NCI-H2196 treated with DMSO at 0.1 percent for 48 hours (cell line): ENCODE data around the gene RAB20.
"Not testable (repeated sequence)": the region's sequence is repeated elsewhere in the genome, so short reads cannot be mapped to it uniquely, and the experiment has no call there.

Experiments used
- DNase-seq: peaks from one replicate; lab custom pipeline; 2025; ENCODE audit not compliant: unreplicated experiment; lab: John Stamatoyannopoulos, UW

RAB20 gene

DNA sequence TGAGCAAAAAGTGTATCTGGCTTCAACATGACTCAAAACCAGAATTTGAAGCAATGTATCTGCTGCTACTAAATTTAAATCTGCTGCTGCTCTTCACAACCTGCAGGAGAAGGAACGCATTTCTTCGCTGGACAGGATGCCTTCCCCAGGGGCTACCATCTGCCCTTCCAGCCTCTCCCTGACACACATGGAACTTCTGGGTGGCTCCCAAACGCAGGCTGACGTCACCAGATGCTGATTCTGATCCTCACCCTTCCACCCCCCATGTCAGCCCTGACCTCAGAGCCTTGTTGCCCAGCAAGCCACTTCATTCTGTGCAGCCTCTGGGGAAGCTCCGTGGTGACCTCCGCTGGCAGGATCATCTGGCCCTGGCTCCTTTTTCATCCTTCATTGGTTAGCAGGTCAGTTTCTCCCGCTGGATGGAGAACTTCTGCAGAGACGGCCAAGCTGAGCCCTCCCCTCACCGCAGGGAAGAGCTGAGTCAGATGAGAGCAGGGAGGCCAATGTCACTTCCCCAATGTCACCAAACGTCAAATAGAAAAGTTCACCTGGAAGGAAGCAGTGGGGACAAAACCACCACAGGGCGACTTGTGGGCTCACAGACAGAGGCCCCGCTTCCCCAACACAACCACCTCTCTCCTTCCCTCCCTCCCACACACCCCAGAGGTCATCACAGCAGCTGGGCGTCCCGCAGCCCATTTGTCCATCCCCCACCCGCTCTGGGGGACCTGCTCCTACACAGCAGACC is 14.0 kb upstream of the RAB20 start:
- peak; percentile 41 for DNase-seq

DNA sequence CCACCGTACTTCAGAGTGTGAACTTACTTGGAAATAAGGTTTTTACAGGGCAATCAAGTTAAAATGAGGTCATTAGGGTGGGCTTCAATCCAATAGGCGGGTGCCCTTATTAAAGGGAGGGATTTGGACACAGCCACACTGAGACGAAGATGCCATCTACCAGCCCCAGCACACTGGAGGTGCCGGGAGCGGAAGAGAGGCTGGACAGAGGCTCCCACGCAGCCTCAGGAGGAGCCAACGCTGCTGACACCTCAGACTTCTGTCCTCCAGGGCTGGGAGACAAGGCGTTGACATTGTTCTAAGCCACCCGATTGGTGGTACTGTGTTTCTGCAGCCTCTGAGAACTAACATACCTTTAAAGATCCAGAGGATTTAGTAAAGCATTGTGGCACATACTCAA is 12.6 kb upstream of the RAB20 start:
- DNase-seq: no peak

DNA sequence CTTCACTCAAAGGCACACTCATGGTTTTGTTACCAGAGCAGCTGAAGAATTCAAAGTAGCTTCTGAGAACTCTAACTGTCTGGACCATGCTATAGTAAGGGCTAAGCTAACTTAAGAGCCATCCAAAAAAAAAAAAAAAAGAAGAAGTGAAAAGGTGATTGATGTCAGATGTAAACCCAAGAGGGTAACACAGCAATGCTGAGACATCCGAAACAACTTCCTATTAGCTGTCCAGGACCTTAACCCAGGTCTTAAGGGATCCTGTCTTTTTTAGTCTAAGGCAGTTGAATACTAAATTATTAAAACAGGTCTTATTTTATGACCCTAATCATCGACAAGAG is 11.2 kb upstream of the RAB20 start:
- DNase-seq: no peak

DNA sequence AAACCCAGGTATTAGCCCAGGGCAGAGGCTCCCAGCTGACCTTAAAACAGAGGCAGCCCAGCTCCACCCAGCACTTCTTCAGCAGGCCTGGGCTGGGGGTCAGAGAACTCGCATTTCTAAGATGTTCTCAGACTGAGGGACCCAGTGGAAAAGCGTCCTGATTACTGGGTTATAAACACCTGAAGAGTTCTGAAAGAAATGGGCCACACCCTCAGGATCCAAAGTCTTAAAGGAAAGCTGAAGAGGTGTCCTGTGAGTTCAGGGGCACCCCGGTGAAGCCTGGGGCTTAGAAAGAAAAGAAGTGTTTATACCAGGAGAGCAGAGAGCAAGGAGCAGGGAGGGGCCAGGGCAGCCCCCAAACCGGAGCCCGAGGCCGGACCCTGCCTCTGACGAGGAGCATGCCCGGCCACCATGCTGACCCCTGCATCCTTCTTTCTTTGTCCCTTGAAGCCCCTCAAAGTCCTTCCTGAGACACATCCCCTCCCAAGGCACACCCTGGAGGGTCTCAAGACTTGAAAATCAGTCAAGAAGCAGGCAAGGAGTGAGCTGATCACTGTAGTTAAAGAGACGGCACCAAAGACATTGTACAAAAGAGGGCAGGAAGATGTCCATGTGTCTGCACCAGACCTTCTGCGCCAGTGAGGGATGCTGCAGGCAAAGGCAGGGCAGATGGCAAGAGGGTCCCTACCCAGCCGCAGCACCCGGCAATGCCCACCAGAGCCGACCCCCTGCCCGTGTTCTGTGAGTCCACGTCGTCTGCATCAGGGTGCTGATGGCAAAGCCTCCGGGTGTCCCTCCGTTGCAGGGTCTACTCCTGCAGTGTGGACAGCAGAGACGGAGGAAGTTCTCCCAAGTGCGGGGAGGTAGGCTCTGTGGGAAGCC is 10.6 kb upstream of the RAB20 start:
- no peak for DNase-seq

DNA sequence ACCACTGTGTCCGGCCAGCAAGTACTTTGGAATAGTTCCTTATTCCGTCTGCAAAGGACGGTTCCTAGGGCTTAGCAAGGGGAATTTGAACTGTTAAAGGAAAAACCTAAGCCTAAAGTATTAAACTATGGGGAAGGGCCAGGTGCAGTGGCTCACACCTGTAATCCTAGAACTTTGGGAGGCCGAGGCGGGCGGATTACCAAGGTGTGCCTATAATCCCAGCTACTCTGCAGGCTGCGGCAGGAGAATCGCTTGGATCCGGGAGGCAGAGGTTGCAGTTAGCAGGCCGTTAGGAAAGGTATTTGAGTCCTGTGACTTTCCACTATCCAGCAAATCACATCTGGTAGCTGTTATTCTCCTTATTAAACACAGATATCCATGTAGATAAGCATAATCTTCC is 9.4 kb upstream of the RAB20 start:
- DNase-seq: no peak

DNA sequence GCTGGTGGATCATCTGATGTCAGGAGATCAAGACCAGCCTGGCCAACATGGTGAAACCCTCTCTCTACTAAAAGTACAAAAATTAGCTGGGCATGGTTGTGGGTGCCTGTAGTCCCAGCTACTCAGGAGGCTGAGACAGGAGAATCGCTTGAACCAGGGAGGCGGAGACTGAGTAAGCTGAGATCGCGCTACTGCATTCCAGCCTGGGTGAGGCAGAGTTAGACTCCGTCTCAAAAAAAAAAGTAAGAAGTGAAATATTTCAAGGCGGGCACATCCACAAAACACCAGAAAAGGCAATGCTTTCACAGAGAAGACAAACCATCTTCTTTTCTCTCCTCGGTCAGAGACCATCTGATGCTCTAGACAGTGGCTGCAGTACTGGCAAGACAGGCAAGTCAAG is 8.4 kb upstream of the RAB20 start:
- not testable (repeated sequence) for DNase-seq

DNA sequence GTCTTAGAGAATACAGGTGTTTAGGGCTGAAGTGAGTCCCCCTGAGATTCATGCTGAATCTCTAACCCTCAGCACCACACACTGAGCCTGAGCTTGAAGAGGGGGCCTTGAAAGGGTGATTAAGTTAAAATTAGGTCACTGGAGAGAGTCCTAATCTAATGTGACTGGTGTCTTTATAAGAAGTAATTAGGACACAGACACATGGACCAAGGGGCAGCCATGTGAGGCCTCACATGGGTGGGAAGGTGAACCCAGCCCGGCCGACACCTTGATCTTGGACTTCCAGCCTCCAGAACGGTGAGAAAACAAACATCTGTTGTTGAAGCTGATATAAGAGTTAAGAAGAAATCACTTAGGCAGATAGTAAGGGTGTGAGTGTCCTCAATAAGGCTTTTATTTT is 7.1 kb upstream of the RAB20 start:
- DNase-seq: no peak

DNA sequence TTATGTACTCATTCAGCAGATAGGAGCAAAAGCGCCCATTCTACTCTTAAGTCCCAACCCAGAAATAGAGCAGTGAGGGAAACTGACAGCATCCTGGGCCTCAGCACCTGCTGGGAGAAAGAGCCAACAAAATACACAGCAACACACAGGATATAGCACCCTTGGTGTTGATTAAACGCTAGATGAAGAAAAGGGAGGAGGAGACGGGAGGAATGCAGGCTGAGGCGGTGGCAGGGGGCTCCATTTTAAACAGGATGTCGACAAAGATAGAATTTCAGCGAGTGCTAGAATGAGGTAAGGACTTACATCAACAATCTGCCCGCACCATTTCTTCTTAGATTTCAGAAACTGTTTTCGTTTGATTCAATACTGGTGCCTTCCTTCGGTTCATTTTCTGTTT is 4.6 kb upstream of the RAB20 start:
- no peak for DNase-seq

DNA sequence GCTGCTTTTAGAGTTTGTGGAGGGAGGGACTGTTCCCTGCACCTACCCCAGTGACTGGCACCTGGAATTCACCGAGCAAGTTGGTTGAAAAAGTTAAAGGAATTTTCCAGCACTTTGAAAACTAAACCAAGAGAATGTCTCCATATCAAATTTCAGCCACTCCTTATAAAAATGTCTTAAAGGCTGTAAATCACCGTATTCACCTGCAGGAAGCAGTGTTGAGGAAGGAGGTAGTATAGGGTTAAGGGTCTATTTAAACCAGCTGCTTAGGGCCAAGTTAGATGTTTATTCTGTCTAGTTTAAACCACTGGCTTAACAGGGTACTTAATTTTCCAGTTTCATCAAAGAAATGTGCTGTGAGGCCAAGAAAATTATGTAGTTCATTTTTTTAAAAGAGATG is 3.8 kb upstream of the RAB20 start:
- no peak for DNase-seq

DNA sequence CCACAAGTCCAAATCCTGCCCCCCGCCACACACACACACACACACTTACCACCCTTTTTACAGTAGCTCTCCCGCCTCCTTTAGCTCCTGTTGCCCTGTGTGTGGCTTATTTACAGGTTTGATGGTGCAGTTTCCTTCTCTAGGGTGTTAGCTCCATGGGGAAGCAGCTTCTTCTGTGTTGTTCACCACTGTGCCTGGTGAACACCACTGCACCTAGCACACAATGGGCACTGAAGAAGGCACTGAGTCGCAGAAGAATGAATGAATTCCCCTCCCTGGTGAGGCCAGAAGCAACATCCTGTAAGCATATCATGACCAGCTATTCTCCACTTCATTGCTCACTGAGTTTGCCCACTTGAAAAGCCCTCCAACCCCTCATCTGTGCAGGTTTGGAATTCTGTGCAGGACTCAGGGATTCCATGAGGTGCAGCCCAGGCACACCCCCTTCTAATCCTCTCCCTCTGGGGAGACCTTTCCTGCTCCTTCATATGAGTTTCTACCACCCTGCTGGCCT is 3.0 kb upstream of the RAB20 start:
- DNase-seq: no peak

DNA sequence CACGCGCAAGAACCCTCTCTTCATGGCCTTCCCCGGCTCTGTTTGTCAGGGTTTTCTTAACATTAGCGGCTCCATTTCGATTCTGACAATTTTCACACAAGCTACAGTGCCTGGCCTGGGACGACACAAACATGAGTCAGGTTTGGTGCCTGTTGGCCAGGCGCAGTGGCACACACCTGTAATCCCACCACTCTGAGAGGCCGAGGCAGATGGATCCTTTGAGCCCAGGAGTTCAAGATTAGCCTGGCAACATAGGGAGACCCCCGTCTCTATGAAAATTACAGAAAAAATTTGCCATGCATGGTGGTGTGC is 1.9 kb upstream of the RAB20 start:
- DNase-seq: no peak

DNA sequence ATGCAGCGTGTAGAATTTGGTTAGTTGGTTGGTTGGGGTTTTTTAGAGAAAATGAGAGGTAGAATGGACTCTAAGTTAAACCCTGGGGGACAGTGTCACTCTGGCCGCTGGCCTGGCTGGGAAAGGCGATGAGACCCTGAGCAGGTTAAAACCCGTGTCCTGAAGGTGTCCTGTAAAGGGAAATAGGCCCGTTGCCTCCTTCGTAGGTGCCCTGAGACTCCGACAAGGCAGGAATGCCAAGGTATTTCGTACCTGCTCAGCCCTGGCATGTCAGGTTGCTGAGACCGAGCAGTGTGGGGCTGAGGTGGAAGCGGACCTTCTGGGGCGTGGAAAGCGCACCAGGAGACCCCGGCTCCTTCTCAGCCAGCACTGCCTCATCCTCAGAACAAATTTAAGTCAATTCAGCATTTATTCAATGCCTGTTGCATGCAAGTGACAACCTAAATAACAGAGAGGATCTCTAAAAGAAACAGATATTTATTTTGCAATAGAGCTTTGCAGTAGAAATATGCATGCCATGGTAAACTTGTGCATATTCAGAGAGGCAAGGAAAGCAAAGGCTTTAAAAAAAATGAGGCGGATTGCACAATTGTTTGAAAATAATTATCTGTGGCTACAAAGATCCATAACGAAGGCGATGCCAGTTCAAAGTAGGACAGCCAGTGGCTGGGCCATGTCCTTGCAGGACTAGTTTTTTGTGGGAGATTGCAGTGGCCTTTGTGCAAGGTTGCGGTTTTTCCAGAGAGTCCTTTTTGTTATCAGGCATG is 1.4 kb upstream of the RAB20 start:
- DNase-seq: no peak

DNA sequence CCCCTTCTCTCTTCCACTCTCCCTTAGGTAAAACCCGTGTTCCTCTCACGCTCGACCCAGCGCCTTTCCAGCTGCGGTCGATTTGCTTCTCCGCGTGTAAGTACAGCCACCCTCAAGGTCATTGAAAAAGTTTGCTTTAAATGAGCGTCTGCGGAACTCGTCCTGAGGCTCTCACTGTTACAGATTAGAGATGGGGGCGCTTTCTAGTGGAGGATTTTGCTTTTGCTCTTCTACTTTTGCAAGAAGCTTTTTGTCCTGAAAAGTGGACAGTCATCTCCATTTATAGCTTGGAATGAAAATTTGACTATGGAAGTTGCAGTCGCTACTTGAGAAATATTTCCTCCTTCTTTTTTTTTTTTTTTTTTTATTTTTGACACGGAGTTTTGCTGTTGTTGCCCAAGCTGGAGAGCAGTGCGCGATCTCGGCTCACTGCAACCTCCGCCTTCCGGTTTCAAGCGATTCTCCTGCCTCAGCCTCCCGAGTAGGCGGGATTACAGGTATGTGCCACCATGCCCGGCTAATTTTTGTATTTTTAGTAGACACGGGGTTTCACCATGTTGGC is 595 bp upstream of the RAB20 start:
- no peak for DNase-seq

DNA sequence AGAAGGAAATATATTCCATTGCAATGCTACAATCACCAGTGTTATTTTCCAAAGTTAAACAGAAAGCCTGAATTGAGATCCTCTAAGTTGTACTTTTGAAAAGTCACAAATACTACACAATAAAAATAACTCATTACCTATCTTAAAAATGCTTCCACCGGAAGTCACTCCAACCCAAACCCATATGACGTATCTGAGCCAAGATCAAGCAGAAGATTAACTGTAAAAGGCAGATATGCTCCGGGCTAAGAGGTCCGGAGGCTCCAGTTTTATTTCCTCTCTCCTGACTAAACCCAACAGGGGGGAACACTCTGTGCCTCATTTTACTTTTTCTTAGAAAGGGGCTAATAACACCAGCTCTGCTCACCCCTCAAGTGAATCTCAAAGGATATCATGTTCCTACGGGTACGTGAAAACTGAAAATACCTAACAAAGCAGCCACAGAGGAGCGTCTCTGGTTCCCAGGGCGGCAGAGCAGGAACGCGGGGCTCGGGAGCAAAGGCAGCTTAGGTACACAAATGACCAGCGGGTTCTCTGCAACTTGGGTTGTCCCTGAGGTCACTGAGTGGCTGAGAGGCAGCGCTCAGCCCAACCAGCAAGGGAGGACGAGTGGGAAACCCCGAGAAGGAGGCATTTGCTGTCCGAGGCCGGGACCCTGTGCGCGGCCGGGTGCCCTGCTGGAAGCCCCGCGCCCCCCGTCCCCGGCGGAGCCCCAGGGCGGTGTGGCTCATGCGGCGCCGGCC is 750 bp downstream of the RAB20 start:
- DNase-seq: no peak

DNA sequence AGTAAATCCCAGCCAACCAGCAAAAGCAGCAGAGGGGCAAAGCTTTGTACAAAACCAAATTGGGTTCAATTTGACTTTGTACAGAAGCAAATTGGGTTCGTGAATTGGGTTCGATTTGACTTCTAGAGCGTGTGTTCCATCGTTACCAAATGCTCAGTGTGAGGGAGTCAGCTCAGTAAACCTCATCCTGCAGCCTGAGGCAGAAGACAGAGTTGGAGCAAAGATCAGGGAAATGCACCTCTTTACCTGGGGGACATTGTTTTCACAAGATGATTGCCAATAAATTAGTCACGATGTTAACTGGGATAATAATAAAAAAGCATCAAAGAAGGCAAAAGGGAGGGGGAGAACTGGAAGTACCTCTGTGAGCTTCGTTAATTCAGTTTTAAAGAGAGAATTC is 1.5 kb downstream of the RAB20 start:
- no peak for DNase-seq

DNA sequence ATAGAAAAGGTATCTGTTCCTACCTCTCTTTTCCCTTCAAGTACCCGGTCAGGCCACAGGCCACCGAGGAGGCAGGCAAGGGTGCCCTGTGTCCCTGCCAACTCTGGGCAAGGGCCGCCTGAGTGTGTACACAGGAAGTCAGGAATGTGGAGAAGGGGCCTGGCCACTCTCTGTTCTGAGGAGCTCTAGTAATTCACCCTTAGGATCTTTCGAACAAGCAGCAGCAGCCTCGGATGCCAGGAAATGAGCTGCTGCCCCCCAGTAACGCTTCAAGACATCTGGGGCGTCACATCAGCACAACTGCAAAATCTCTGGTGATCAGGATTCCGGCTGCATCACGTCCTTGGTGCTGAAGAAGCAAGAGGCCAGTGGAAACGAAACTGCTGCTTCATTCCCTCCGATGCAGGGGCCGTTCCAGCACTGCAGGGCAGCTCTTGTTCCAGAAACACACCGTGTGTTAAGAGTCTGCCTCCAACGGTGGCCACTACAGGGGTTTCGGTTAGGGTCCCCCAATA is 2.0 kb downstream of the RAB20 start:
- no peak for DNase-seq

DNA sequence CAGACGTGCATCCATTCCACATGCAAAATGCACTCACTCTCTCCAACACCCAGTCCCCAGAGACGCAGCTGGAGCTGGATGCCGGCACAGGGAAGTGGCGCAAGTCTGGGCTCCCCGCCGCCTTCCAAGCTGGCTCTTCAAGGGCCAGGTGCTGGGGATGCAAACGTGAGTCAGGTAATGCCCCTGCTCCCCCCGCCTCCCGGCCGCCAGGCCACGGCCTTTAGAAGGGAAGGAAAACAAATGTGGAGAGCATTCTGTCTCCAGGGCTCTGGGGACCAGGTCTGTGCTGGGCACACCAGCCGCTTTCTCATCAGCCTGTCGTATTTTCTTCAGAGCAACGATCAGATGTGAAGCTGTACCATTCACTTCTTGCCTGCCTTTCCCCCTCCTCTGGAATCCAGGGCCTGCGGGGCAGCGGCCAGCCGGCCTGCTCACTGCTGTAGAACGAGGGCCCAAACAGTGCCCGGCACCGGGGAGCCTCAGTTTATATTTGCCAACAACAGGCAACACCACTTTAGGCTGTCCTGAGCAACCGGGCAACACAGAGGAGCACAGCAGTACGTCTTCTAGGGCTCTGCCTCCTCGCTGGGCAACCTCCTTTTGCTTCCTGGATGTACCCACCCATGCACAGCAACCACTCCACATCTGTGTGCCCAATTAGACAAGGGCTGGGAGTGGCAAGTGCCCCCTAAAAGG is 3.8 kb downstream of the RAB20 start:
- DNase-seq: no peak

DNA sequence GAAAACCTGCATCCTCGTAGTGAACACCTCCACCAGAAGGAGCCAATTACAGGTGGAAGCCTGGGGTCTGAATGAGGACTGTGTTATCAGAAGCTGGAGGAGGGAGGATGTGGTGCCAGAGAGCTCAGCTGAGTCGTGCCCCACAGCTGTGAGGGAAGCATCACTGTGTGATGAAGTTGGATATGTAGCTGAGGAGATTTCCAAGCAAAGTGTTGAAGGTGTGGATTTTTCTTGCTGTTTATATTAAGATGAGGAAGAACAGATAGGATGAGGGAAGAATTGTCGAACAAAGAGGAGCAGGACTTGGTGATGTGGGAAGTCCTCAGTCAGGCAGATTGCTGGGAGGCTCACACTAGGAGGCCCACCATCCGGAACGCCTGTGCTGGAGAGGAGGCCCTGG is 4.4 kb downstream of the RAB20 start:
- no peak for DNase-seq

DNA sequence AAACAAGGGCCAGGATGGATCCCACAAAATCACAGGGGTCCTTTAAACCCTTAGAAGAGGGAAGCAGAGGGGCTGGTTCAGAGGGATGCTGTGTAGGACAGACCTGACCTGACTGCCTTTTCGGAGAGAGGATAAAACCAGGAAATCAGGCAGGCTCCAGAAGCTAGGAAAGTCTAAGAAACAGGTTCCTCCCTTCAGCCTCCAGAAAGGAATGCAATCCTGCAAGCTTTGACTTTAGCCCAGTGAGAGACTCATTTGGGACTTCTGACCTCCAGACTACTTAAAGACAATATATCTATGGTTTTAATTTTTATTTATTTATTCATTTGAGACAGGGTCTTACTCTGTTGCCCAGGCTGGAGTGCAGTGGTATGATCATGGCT is 5.3 kb downstream of the RAB20 start:
- no peak for DNase-seq

DNA sequence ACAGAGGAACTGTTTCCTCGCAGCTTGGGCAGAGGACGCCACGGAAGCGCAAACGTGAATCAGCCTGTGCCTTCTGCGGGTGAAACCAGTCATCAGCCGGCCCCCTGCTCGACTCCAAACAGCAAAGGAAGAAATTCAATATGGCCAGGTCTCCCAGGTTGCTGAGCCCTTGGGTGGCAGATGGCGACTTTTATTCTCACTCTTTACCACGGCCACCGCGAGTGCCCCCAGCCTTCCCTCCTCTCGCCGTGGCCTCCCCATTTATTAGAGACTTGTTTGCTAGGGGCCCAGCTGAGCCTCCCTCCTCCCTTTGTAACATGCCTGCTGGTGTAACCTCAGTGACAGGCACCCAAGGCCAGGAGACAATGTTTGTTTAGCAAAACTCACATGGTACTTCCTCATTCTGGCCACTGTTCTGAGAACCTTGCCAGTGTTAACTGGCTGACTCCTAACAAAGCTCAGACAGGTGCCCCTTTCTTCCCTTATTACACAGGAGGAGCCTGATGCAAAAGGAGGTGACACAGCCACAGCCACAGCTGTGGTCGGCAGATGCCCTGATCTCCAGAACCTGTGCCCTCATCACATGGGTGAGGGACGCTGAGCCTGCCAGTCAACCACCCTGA is 5.8 kb downstream of the RAB20 start:
- peak; percentile 14 for DNase-seq
